ENCODE data around the gene CACNB2.
"Not testable (repeated sequence)": the region's sequence is repeated elsewhere in the genome, so short reads cannot be mapped to it uniquely, and the experiment has no call there.

Gene CACNB2

GRCh38 chr10:18195060-18195799, 55.0 kb downstream of the CACNB2 start:
- no peak for DNase-seq
- Histone ChIP-seq H3K4me3 (ENCODE audit: insufficient read depth, low read depth, low read length, poor library complexity, severe bottlenecking) (no peak overlapping the region), H3K27ac (ENCODE audit: insufficient read depth, low read length, poor library complexity, severe bottlenecking) (no peak overlapping the region), H3K36me3 (ENCODE audit: control insufficient read depth, insufficient read depth, low read length) (no peaks in the 10 kb centered on the region), H3K9me3 (ENCODE audit: control insufficient read depth, low read length) (no peaks in the 10 kb centered on the region), H3K4me1 (ENCODE audit: control insufficient read depth, insufficient read depth, low read length, poor library complexity, severe bottlenecking) (no peaks in the 10 kb centered on the region), H3K27me3 (replicated peaks; ENCODE audit: control insufficient read depth, insufficient read depth, low read length, poor library complexity, severe bottlenecking) (no peaks in the 10 kb centered on the region)

GRCh38 chr10:18196806-18197550, 56.8 kb downstream of the CACNB2 start:
- Histone ChIP-seq H3K27ac (ENCODE audit: insufficient read depth, low read length, poor library complexity, severe bottlenecking) (no peak overlapping the region), H3K27me3 (replicated peaks; ENCODE audit: control insufficient read depth, insufficient read depth, low read length, poor library complexity, severe bottlenecking) (no peaks in the 10 kb centered on the region)
- DNase-seq: no peak

GRCh38 chr10:18197706-18198105, 57.5 kb downstream of the CACNB2 start:
- Histone ChIP-seq H3K27me3 (replicated peaks; ENCODE audit: control insufficient read depth, insufficient read depth, low read length, poor library complexity, severe bottlenecking) (no peaks in the 10 kb centered on the region), H3K4me1 (ENCODE audit: control insufficient read depth, insufficient read depth, low read length, poor library complexity, severe bottlenecking) (no peaks in the 10 kb centered on the region), H3K4me3 (ENCODE audit: insufficient read depth, low read depth, low read length, poor library complexity, severe bottlenecking) (no peak overlapping the region), H3K27ac (ENCODE audit: insufficient read depth, low read length, poor library complexity, severe bottlenecking) (no peak overlapping the region), H3K9me3 (ENCODE audit: control insufficient read depth, low read length) (no peaks in the 10 kb centered on the region), H3K36me3 (ENCODE audit: control insufficient read depth, insufficient read depth, low read length) (no peaks in the 10 kb centered on the region)
- no peak for DNase-seq

More at GRCh38 chr10:18196806-18197550, 56.8 kb downstream of the CACNB2 start:
- H3K36me3 ChIP-seq (ENCODE audit: control insufficient read depth, insufficient read depth, low read length): no peaks in the 10 kb centered on the region
- no peaks in the 10 kb centered on the region for H3K9me3 ChIP-seq (ENCODE audit: control insufficient read depth, low read length)
- H3K4me1 ChIP-seq (ENCODE audit: control insufficient read depth, insufficient read depth, low read length, poor library complexity, severe bottlenecking): no peaks in the 10 kb centered on the region
- H3K4me3 ChIP-seq (ENCODE audit: insufficient read depth, low read depth, low read length, poor library complexity, severe bottlenecking): no peak overlapping the region

- Histone ChIP-seq H3K27me3 (replicated peaks; ENCODE audit: control insufficient read depth, insufficient read depth, low read length, poor library complexity, severe bottlenecking) (no peaks in the 10 kb centered on the region), H3K9me3 (ENCODE audit: control insufficient read depth, low read length) (no peaks in the 10 kb centered on the region), H3K4me1 (ENCODE audit: control insufficient read depth, insufficient read depth, low read length, poor library complexity, severe bottlenecking) (no peaks in the 10 kb centered on the region), H3K36me3 (ENCODE audit: control insufficient read depth, insufficient read depth, low read length) (no peaks in the 10 kb centered on the region), H3K4me3 (ENCODE audit: insufficient read depth, low read depth, low read length, poor library complexity, severe bottlenecking) (no peak overlapping the region), H3K27ac (ENCODE audit: insufficient read depth, low read length, poor library complexity, severe bottlenecking) (no peak overlapping the region)
- DNase-seq: no peak
Measured at GRCh38 chr10:18201877-18202276, 61.7 kb downstream of the CACNB2 start.

- H3K27ac ChIP-seq (ENCODE audit: insufficient read depth, low read length, poor library complexity, severe bottlenecking): no peak overlapping the region
- no peaks in the 10 kb centered on the region for H3K27me3 ChIP-seq (replicated peaks; ENCODE audit: control insufficient read depth, insufficient read depth, low read length, poor library complexity, severe bottlenecking)
- no peaks in the 10 kb centered on the region for H3K36me3 ChIP-seq (ENCODE audit: control insufficient read depth, insufficient read depth, low read length)
- H3K4me3 ChIP-seq (ENCODE audit: insufficient read depth, low read depth, low read length, poor library complexity, severe bottlenecking): no peak overlapping the region
- no peaks in the 10 kb centered on the region for H3K9me3 ChIP-seq (ENCODE audit: control insufficient read depth, low read length)
- H3K4me1 ChIP-seq (ENCODE audit: control insufficient read depth, insufficient read depth, low read length, poor library complexity, severe bottlenecking): no peaks in the 10 kb centered on the region
- DNase-seq: no peak
Measured at GRCh38 chr10:18202680-18203460, 62.6 kb downstream of the CACNB2 start.

GRCh38 chr10:18203471-18203870, 63.2 kb downstream of the CACNB2 start:
- H3K9me3 ChIP-seq (ENCODE audit: control insufficient read depth, low read length): no peaks in the 10 kb centered on the region
- no peak for DNase-seq
- no peaks in the 10 kb centered on the region for H3K27me3 ChIP-seq (replicated peaks; ENCODE audit: control insufficient read depth, insufficient read depth, low read length, poor library complexity, severe bottlenecking)
- no peak overlapping the region for H3K27ac ChIP-seq (ENCODE audit: insufficient read depth, low read length, poor library complexity, severe bottlenecking)
- H3K36me3 ChIP-seq (ENCODE audit: control insufficient read depth, insufficient read depth, low read length): no peaks in the 10 kb centered on the region
- no peak overlapping the region for H3K4me3 ChIP-seq (ENCODE audit: insufficient read depth, low read depth, low read length, poor library complexity, severe bottlenecking)
- no peaks in the 10 kb centered on the region for H3K4me1 ChIP-seq (ENCODE audit: control insufficient read depth, insufficient read depth, low read length, poor library complexity, severe bottlenecking)

GRCh38 chr10:18204039-18204835, 64.0 kb downstream of the CACNB2 start:
- DNase-seq: no peak
- no peak overlapping the region for H3K4me3 ChIP-seq (ENCODE audit: insufficient read depth, low read depth, low read length, poor library complexity, severe bottlenecking)

GRCh38 chr10:18205098-18205834, 65.0 kb downstream of the CACNB2 start:
- no peaks in the 10 kb centered on the region for H3K36me3 ChIP-seq (ENCODE audit: control insufficient read depth, insufficient read depth, low read length)
- H3K9me3 ChIP-seq (ENCODE audit: control insufficient read depth, low read length): no peaks in the 10 kb centered on the region
- H3K27ac ChIP-seq (ENCODE audit: insufficient read depth, low read length, poor library complexity, severe bottlenecking): no peak overlapping the region
- H3K4me3 ChIP-seq (ENCODE audit: insufficient read depth, low read depth, low read length, poor library complexity, severe bottlenecking): no peak overlapping the region
- H3K27me3 ChIP-seq (replicated peaks; ENCODE audit: control insufficient read depth, insufficient read depth, low read length, poor library complexity, severe bottlenecking): no peaks in the 10 kb centered on the region
- DNase-seq: no peak
- no peaks in the 10 kb centered on the region for H3K4me1 ChIP-seq (ENCODE audit: control insufficient read depth, insufficient read depth, low read length, poor library complexity, severe bottlenecking)

More at GRCh38 chr10:18204039-18204835, 64.0 kb downstream of the CACNB2 start:
- no peaks in the 10 kb centered on the region for H3K4me1 ChIP-seq (ENCODE audit: control insufficient read depth, insufficient read depth, low read length, poor library complexity, severe bottlenecking)
- no peaks in the 10 kb centered on the region for H3K27me3 ChIP-seq (replicated peaks; ENCODE audit: control insufficient read depth, insufficient read depth, low read length, poor library complexity, severe bottlenecking)
- H3K9me3 ChIP-seq (ENCODE audit: control insufficient read depth, low read length): no peaks in the 10 kb centered on the region
- no peaks in the 10 kb centered on the region for H3K36me3 ChIP-seq (ENCODE audit: control insufficient read depth, insufficient read depth, low read length)
- no peak overlapping the region for H3K27ac ChIP-seq (ENCODE audit: insufficient read depth, low read length, poor library complexity, severe bottlenecking)

- H3K9me3 ChIP-seq (ENCODE audit: control insufficient read depth, low read length); H3K27ac ChIP-seq (ENCODE audit: insufficient read depth, low read length, poor library complexity, severe bottlenecking); DNase-seq; H3K36me3 ChIP-seq (ENCODE audit: control insufficient read depth, insufficient read depth, low read length); H3K4me1 ChIP-seq (ENCODE audit: control insufficient read depth, insufficient read depth, low read length, poor library complexity, severe bottlenecking); H3K27me3 ChIP-seq (replicated peaks; ENCODE audit: control insufficient read depth, insufficient read depth, low read length, poor library complexity, severe bottlenecking); H3K4me3 ChIP-seq (ENCODE audit: insufficient read depth, low read depth, low read length, poor library complexity, severe bottlenecking): not testable (repeated sequence)
Measured at GRCh38 chr10:18208186-18208585, 68.0 kb downstream of the CACNB2 start.
